Brain microvascular endothelial cell (primary cell): ENCODE measurements around the gene SEL1L3.

Source experiments
- DNase-seq: peaks from one replicate; pipeline ENCODE4 v3.0.0-alpha.2; 2020
- H3K27ac ChIP-seq: fragments of 250-450 bp; sonication (Bioruptor Pico); 2 replicates; pipeline ENCODE4 v1.5.1; 2020; ENCODE audit warnings: mild to moderate bottlenecking, moderate library complexity
- H3K27me3 ChIP-seq: fragments of 250-450 bp; sonication (Bioruptor Pico); replicated peaks from 2 replicates; pipeline ENCODE4 v1.5.1; 2020; ENCODE audit warnings: mild to moderate bottlenecking
- H3K36me3 ChIP-seq: fragments of 250-450 bp; sonication (Bioruptor Pico); replicated peaks from 2 replicates; pipeline ENCODE4 v1.5.1; 2020; ENCODE audit warnings: mild to moderate bottlenecking
- H3K4me3 ChIP-seq: 2 replicates; pipeline ENCODE4 v1.5.1; 2011; ENCODE audit warnings: low read depth, mild to moderate bottlenecking, control low read depth, low read length, moderate library complexity
- CTCF ChIP-seq: IDR thresholded peaks from 2 replicates; pipeline ENCODE4 v1.5.1; 2011; ENCODE audit warnings: low read depth, mild to moderate bottlenecking, moderate library complexity, low read length, control low read depth, inconsistent platforms; ENCODE audit errors: missing control alignments
- in situ Hi-C: cut with HindIII; loops from 2 replicates; pipeline ENCODE4 v1.10.0; 2017; ENCODE audit warnings: low sequenced_read_pairs, low pct_ligation_motif_present

SEL1L3 gene

DNA sequence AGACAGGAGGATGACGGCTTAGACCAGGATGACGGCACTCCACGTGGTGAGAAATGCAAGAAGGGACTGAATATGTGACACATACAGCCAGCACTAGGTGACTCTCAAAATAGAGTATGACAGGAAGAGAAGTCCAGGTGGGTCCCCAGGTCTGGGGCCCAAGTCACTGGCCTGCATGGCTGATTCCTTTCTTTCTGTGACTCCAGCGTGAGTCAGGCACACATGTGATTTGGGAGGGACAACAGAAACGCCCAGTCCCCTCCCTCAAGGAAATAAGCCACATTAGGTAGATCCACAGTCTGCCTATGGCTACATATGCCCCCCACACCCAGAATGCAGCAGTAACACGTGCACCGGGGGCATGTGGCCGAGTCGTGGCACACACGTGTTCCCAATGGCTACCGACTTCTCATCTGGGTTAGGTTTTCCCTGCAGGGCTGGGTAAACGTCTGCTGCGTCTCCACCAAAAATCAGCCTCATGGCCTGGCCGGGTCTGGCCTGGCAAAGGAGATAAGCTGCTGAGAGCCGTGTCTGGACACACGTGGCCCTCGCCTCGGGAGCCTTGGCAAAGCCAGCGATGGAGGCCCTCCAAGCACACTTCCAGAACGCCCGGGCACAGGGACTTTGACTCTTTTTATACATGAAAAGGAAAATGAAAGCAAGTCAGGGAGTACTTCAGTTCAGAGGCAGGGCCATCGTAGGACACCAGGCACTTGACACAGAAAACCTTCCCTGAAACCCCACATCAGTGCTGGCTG, 19.3 kb downstream of the SEL1L3 start:
- in situ Hi-C loops: no loop called here
- no peak overlapping the region for H3K4me3 ChIP-seq

DNA sequence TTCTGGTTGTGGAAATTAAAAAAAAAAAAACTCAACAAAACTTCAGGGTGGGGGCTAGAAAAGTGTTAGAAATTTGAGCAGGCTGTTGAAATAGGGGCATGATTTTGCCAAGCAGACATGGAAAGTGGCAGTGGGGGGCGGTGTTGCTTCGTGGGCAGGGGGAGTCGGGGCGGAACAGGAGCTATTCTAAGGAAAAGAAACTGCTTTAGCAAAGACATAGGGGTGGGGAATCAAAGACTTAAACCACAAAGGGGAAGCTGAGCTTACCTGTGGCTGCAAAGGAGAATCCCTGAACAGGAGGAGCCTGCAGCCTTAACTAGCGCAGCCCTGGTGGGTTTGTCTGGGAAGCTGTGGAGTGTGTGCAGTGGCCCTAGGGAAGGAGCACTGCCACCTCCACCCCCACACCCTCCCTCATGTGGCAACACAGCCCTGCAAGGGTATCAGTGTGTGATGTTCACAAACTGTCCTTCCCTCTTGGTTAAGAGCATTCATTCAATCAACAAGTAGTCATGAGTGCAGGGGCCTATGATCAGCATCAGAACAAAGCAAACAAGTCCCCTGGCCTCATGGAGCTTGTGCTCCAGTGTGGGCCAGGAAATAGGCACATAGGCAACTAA, 20.5 kb downstream of the SEL1L3 start:
- in situ Hi-C loops: no loop called here
- no peak overlapping the region for H3K27ac ChIP-seq
- no peaks in the 10 kb centered on the region for H3K27me3 ChIP-seq
- H3K36me3 ChIP-seq: no peaks in the 10 kb centered on the region
- no peak overlapping the region for H3K4me3 ChIP-seq
- peak; percentile 13 for TF ChIP-seq CTCF
- no peak for DNase-seq

More for the DNA sequence above, 19.3 kb downstream of the SEL1L3 start:
- Histone ChIP-seq H3K27ac (no peak overlapping the region), H3K36me3 (no peaks in the 10 kb centered on the region), H3K27me3 (no peaks in the 10 kb centered on the region)
- DNase-seq: no peak
- no peak for TF ChIP-seq CTCF

GRCh38 chr4:25839687-25840086, 23.1 kb downstream of the SEL1L3 start:
- in situ Hi-C loops: no loop called here
- no peak overlapping the region for H3K27ac ChIP-seq
- no peak for TF ChIP-seq CTCF

DNA sequence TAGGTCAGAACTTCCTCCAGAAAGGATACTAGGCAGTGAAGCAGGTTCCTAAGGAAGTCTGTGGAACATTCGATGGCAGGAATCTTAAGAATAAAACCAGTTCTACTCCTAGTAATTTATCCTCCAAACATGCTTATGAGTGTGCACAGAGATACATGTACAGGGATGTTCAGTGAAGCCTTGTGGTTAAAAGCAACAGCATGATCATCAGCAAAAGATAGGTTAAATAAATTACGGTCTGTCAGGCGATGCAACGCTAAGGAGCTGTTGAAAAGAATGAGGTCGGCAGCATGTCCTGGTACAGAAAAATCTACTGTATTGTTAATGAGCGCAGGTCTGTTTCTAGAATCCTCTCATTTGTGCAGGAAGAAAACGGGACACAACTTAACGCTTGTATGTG, 23.6 kb downstream of the SEL1L3 start:
- Histone ChIP-seq H3K36me3 (no peaks in the 10 kb centered on the region), H3K4me3 (no peak overlapping the region), H3K27me3 (no peaks in the 10 kb centered on the region), H3K27ac (no peak overlapping the region)
- no peak for TF ChIP-seq CTCF
- DNase-seq: no peak
- in situ Hi-C loops: no loop called here

More at GRCh38 chr4:25839687-25840086, 23.1 kb downstream of the SEL1L3 start:
- H3K27me3 ChIP-seq: no peaks in the 10 kb centered on the region
- no peaks in the 10 kb centered on the region for H3K36me3 ChIP-seq
- H3K4me3 ChIP-seq: no peak overlapping the region
- DNase-seq: no peak

DNA sequence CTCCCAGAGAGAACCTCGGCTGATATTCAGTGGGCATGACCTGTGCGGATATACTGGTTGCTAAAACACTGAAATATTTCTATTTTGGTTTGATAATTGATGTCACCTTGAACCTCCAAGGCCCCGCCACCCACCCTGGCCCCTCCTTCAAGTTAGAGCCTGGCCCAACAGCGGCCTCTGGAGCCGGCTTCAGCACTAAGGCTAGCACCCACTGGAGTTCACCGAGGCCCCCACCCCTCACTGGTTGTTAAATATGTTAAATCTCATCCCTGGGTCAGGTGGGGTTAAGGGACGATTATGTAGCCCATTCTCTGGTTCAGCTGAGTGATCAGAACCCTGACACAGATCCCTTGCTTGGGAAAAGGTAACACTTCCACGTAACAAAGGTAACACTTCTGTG, 24.3 kb downstream of the SEL1L3 start:
- DNase-seq: no peak
- in situ Hi-C loops: no loop called here
- TF ChIP-seq CTCF: no peak
- H3K4me3 ChIP-seq: no peak overlapping the region
- H3K27me3 ChIP-seq: no peaks in the 10 kb centered on the region
- H3K36me3 ChIP-seq: no peaks in the 10 kb centered on the region
- H3K27ac ChIP-seq: no peak overlapping the region
